ENCODE data around the gene SCMH1.

DNA sequence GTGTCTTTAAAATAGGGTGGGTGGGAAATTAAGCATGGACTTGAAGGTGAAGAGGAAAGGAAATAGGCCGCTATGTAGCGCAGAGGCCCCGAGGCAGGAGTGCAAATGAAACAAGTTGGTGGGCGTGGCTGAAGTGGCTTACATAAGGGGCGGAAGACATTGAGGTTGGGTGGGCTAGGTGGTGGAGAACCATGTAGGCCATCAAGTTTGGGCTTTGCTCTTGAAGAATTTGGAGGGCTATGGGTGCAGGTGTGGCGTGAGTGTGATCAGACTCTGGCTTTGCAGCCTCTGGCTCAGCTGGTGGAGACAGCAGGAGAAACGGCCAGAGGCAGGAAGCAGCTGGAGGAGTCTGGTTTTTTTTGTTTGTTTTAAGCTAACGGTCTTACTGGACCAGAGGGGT lies 227.2 kb downstream of the SCMH1 start:
- TF ChIP-seq, protein P1, sequence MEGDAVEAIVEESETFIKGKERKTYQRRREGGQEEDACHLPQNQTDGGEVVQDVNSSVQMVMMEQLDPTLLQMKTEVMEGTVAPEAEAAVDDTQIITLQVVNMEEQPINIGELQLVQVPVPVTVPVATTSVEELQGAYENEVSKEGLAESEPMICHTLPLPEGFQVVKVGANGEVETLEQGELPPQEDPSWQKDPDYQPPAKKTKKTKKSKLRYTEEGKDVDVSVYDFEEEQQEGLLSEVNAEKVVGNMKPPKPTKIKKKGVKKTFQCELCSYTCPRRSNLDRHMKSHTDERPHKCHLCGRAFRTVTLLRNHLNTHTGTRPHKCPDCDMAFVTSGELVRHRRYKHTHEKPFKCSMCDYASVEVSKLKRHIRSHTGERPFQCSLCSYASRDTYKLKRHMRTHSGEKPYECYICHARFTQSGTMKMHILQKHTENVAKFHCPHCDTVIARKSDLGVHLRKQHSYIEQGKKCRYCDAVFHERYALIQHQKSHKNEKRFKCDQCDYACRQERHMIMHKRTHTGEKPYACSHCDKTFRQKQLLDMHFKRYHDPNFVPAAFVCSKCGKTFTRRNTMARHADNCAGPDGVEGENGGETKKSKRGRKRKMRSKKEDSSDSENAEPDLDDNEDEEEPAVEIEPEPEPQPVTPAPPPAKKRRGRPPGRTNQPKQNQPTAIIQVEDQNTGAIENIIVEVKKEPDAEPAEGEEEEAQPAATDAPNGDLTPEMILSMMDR (IDR thresholded peaks at IDR 0.05), result no peak
- no peak for TF ChIP-seq EP300 (IDR thresholded peaks at IDR 0.05)

Measured in gastroesophageal sphincter (tissue), 3 donors.